H1 (cell line): Measurements from ENCODE around the gene S100A8. TPM values are rescaled to one million over a fixed set of nuclear protein-coding genes. Genes with fewer than 3 reads are reported as not detected.
A peak's percentile ranks its signal among the peaks of the same experiment; 100 is the strongest.

Source experiments
- CTCF ChIA-PET: fragments of 300-600 bp; sonication (Branson Sonifier 250); formaldehyde crosslinking; loops from one replicate; lab custom pipeline; 2021; ENCODE audit not compliant: partially characterized antibody; lab: Charles Lee
- POLR2A ChIA-PET: fragments of 300-600 bp; sonication (Branson Sonifier 250); formaldehyde crosslinking; loops from one replicate; lab custom pipeline; 2021; ENCODE audit warnings: inconsistent platforms; ENCODE audit not compliant: partially characterized antibody; lab: Charles Lee
- DNase-seq, 2 experiments: peaks; one replicate each; pipeline versions ENCODE4 v3.0.0 to v3.0.0-alpha.2; 2010 to 2022; ENCODE audit warnings: low spot score in 2 of 2, low read depth in 1 of 2, mixed read lengths in 1 of 2
- FAIRE-seq: peaks from 2 replicates; lab custom pipeline; 2011; peaks lifted over from hg19 to GRCh38; lab: Jason Lieb, UNC
- H2AFZ ChIP-seq: 2 replicates; pipeline ENCODE4 v1.8.1; 2012; ENCODE audit warnings: low read length, inconsistent platforms
- H2AK5ac ChIP-seq: 2 replicates; pipeline ENCODE4 v1.6.1; 2013; ENCODE audit warnings: low read depth, low read length
- H2BK120ac ChIP-seq: replicated peaks from 2 replicates; pipeline ENCODE3; 2013; ENCODE audit warnings: low read depth, low read length, inconsistent platforms
- H2BK12ac ChIP-seq: 2 replicates; pipeline ENCODE4 v1.6.1; 2013; ENCODE audit warnings: low read depth, low read length
- H2BK15ac ChIP-seq: 2 replicates; pipeline ENCODE4 v1.6.1; 2013; ENCODE audit warnings: low read length
- H2BK20ac ChIP-seq: 2 replicates; pipeline ENCODE4 v1.6.1; 2013; ENCODE audit warnings: low read length
- H2BK5ac ChIP-seq: 2 replicates; pipeline ENCODE4 v1.6.1; 2013; ENCODE audit warnings: low read depth, low read length
- H3K14ac ChIP-seq: 2 replicates; pipeline ENCODE4 v1.6.1; 2013; ENCODE audit warnings: inconsistent platforms; ENCODE audit not compliant: insufficient read length
- H3K18ac ChIP-seq: 2 replicates; pipeline ENCODE4 v1.6.1; 2013; ENCODE audit warnings: low read length; ENCODE audit errors: extremely low read depth
- H3K23ac ChIP-seq: 2 replicates; pipeline ENCODE4 v1.6.1; 2013; ENCODE audit warnings: inconsistent platforms; ENCODE audit not compliant: insufficient read length
- H3K23me2 ChIP-seq: 2 replicates; pipeline ENCODE4 v1.6.1; 2013; ENCODE audit warnings: low read depth, low read length
- H3K27ac ChIP-seq: 2 replicates; pipeline ENCODE4 v1.6.1; 2011; ENCODE audit warnings: low read depth, low read length, inconsistent platforms
- H3K27me3 ChIP-seq, 4 experiments: replicated peaks in 1 of 4; 1 replicate in 1 of 4; 2 replicates in 3 of 4; pipeline versions ENCODE4 v1.6.1 to v1.8.1; 2011 to 2013; ENCODE audit warnings: low read length in 3 of 4, mild to moderate bottlenecking in 3 of 4, inconsistent platforms in 2 of 4, mixed read lengths in 2 of 4, moderate library complexity in 1 of 4; ENCODE audit not compliant: control insufficient read depth in 3 of 4, insufficient read depth in 3 of 4; ENCODE audit errors: extremely low read depth in 1 of 4
- H3K36me3 ChIP-seq, 4 experiments: 2 replicates each; pipeline versions ENCODE4 v1.6.1 to v1.8.1; 2011 to 2013; ENCODE audit warnings: mild to moderate bottlenecking in 4 of 4, low read length in 3 of 4, moderate library complexity in 2 of 4, control low read depth in 1 of 4, inconsistent platforms in 1 of 4; ENCODE audit not compliant: insufficient read depth in 4 of 4, control insufficient read depth in 2 of 4
- H3K4ac ChIP-seq: replicated peaks from 2 replicates; pipeline ENCODE3; 2013; ENCODE audit warnings: low read length, low read depth, mixed read lengths, inconsistent platforms; ENCODE audit not compliant: insufficient read length
- H3K4me1 ChIP-seq, 4 experiments: replicated peaks in 1 of 4; 1 replicate in 1 of 4; 2 replicates in 3 of 4; pipeline versions ENCODE4 v1.6.1 to v1.8.1; 2011 to 2013; ENCODE audit warnings: low read length in 3 of 4, inconsistent platforms in 2 of 4, mixed read lengths in 1 of 4; ENCODE audit not compliant: insufficient read depth in 4 of 4, control insufficient read depth in 3 of 4
- H3K4me2 ChIP-seq, 2 experiments: 2 replicates each; pipeline versions ENCODE4 v1.6.1 to v1.8.1; 2011 to 2013; ENCODE audit warnings: low read depth in 2 of 2, low read length in 2 of 2, control low read depth in 1 of 2, inconsistent platforms in 1 of 2, mild to moderate bottlenecking in 1 of 2; ENCODE audit not compliant: insufficient read depth in 1 of 2
- H3K4me3 ChIP-seq, 4 experiments: fragments of 200-600, 300-600 bp in 1 of 4; sonication (generic), shearing (Covaris generic), sonication (Bioruptor Twin) in 1 of 4; 2 replicates each; pipeline versions ENCODE4 v1.5.1 to v1.8.1; 2011 to 2016; ENCODE audit warnings: low read length in 4 of 4, low read depth in 3 of 4, control low read depth in 2 of 4, inconsistent platforms in 2 of 4, mild to moderate bottlenecking in 2 of 4, mixed read lengths in 1 of 4, moderate library complexity in 1 of 4; ENCODE audit not compliant: insufficient read depth in 2 of 4; ENCODE audit errors: extremely low read depth in 1 of 4
- H3K56ac ChIP-seq: replicated peaks from 2 replicates; pipeline ENCODE3; 2013; ENCODE audit warnings: low read depth, mild to moderate bottlenecking, mixed read lengths, low read length, inconsistent platforms; ENCODE audit not compliant: insufficient read length
- H3K79me1 ChIP-seq: 2 replicates; pipeline ENCODE4 v1.6.1; 2013; ENCODE audit warnings: low read depth, low read length, control low read depth
- H3K79me2 ChIP-seq, 2 experiments: 2 replicates each; pipeline versions ENCODE4 v1.6.1 to v1.8.1; 2012 to 2013; ENCODE audit warnings: low read length in 2 of 2, mild to moderate bottlenecking in 2 of 2, inconsistent platforms in 1 of 2; ENCODE audit not compliant: insufficient read depth in 2 of 2, control insufficient read depth in 1 of 2
- H3K9ac ChIP-seq, 4 experiments: replicated peaks in 1 of 4; 1 replicate in 1 of 4; 2 replicates in 3 of 4; pipeline versions ENCODE4 v1.6.1 to v1.8.1; 2011 to 2013; ENCODE audit warnings: low read depth in 3 of 4, low read length in 3 of 4, control low read depth in 2 of 4, mild to moderate bottlenecking in 2 of 4, moderate library complexity in 2 of 4, inconsistent platforms in 1 of 4; ENCODE audit errors: extremely low read depth in 1 of 4
- H3K9me3 ChIP-seq, 2 experiments: 2 replicates each; pipeline versions ENCODE4 v1.6.1 to v1.8.1; 2012 to 2013; ENCODE audit warnings: mild to moderate bottlenecking in 2 of 2, moderate library complexity in 2 of 2, control low read depth in 1 of 2, inconsistent platforms in 1 of 2, low read depth in 1 of 2, low read length in 1 of 2, mixed read lengths in 1 of 2; ENCODE audit not compliant: insufficient read depth in 2 of 2
- H4K20me1 ChIP-seq, 2 experiments: replicated peaks in 1 of 2; 2 replicates each; pipeline versions ENCODE3 to v1.8.1; 2011 to 2013; ENCODE audit warnings: inconsistent platforms in 2 of 2, low read length in 2 of 2, mild to moderate bottlenecking in 1 of 2; ENCODE audit not compliant: insufficient read depth in 2 of 2, control insufficient read depth in 1 of 2
- H4K5ac ChIP-seq: 2 replicates; pipeline ENCODE4 v1.6.1; 2013; ENCODE audit warnings: low read length, low read depth, mixed read lengths, inconsistent platforms; ENCODE audit not compliant: insufficient read length
- H4K8ac ChIP-seq: 2 replicates; pipeline ENCODE4 v1.8.0; 2013; ENCODE audit warnings: mild to moderate bottlenecking, moderate library complexity, low read length, inconsistent platforms; ENCODE audit not compliant: insufficient read depth; ENCODE audit errors: extremely low read depth
- H4K91ac ChIP-seq: replicated peaks from 2 replicates; pipeline ENCODE3; 2013; ENCODE audit warnings: low read length, mixed read lengths, inconsistent platforms; ENCODE audit not compliant: insufficient read length
- PHF8 ChIP-seq: fragments of 200-600 bp; sonication (generic); conservative IDR thresholded peaks from 2 replicates; pipeline ENCODE4 v1.7.1; 2012; ENCODE audit warnings: low read depth, mild to moderate bottlenecking, inconsistent platforms, low read length, moderate library complexity
- RAD21 ChIP-seq, 2 experiments: IDR thresholded peaks in 1 of 2; conservative IDR thresholded peaks in 1 of 2; 2 replicates each; pipeline ENCODE4 v1.6.1; 2011; ENCODE audit warnings: low read depth in 2 of 2, low read length in 2 of 2, improper control_type of control experiment in 1 of 2, inconsistent platforms in 1 of 2, mild to moderate bottlenecking in 1 of 2, moderate library complexity in 1 of 2
- RNF2 ChIP-seq: fragments of 200-900, 300-1000 bp; sonication (generic); IDR thresholded peaks from 2 replicates; pipeline ENCODE4 v1.7.1; 2016; ENCODE audit warnings: borderline replicate concordance, low read depth, mild to moderate bottlenecking, antibody characterized with exemption, low read length; ENCODE audit not compliant: poor library complexity, severe bottlenecking; ENCODE audit errors: missing control alignments
- WGBS, 2 experiments: shearing (Covaris generic) in 1 of 2; methylation state at CpG; one replicate each; pipeline versions ENCODE4 v1.1.6 to v1.1.7; 2013 to 2015; ENCODE audit warnings: low lambda C conversion rate in 2 of 2, mixed read lengths in 2 of 2, inconsistent platforms in 1 of 2, low coverage in 1 of 2, missing lambda C conversion rate in 1 of 2; ENCODE audit not compliant: insufficient replicate concordance in 2 of 2, insufficient coverage in 1 of 2, insufficient read length in 1 of 2; ENCODE audit errors: extremely low coverage in 1 of 2, missing lambda C conversion rate in 1 of 2; 5-methylcytosine and 5-hydroxymethylcytosine counted together
- polyA plus RNA-seq, 7 experiments: library from polyadenylated mRNA; depleted of rRNA in 3 of 7; stranded (reverse) in 5 of 7; unstranded in 2 of 7; fragments of >200 nt in 5 of 7; fragments of 200-250 nt in 2 of 7; gene quantifications; 1 replicate in 5 of 7; 2 replicates in 1 of 7; 4 replicates in 1 of 7; pipeline versions ENCODE4 v1.2.1 to v1.2.3, GENCODE V29; 2011 to 2013; ENCODE audit warnings: missing spikeins in 2 of 7, mixed read lengths in 2 of 7
- total RNA-seq: library from RNA; stranded (reverse); fragmentation: NEBNext Ultra II Directional; extraction: Animal tissue kit (Norgen Biotek cat#: 25700); gene quantifications from 2 replicates; pipeline ENCODE4 v1.2.1, GENCODE V29; 2021
- TF ChIP-seq, protein P1 (sequence below), 3 experiments: IDR thresholded peaks; 1 replicate in 2 of 3; 2 replicates in 1 of 3; pipeline versions ENCODE4 v1.5.1 to v1.6.1; 2011; ENCODE audit warnings: low read length in 3 of 3, mild to moderate bottlenecking in 3 of 3, inconsistent platforms in 2 of 3, low read depth in 1 of 3, moderate library complexity in 1 of 3; ENCODE audit not compliant: insufficient read depth in 1 of 3; ENCODE audit errors: control extremely low read depth in 1 of 3

S100A8 gene
- total and polyA plus RNA-seq, 2 of the 8 experiments (the other 6 are each of a cell fraction or from before 2014, with no cell fraction given): not detected

DNA sequence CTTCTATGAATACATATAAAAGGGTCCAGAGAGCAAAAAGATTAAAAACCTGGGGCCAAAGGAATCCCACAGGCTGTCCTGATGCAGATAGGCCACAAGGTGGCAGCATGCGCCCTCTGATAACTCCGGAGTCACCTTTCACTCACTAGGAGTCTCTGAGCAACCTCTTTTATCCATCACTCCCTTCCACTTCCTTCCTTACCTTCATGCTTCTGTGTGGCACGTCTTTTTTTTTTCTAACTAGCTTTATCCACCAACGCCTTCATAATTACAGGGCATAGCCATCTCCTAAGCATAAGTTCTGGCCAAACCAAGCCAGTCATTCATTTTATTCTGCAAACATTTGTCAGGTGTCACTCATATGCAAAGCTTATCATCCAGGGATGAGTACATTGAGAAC is 38.4 kb downstream of the S100A8 start:
- no peaks in the 10 kb centered on the region for H3K36me3 ChIP-seq
- no peak overlapping the region for H3K23ac ChIP-seq
- H3K79me1 ChIP-seq: no peaks in the 10 kb centered on the region
- no peak overlapping the region for H2AFZ ChIP-seq
- 2% methylated on average over 4 of the region's 4 CpGs; no CpG with 5 or more reads in 1 of the 2 experiments for WGBS, 2 experiments
- H2BK12ac ChIP-seq: no peak overlapping the region
- CTCF ChIA-PET: interaction anchor here (0.6 to 8.5 kb wide), 43 partner anchors 9 to 1318 kb away, joined by 3 to 360 read pairs (median 7); partner anchors contain the start of genes PGLYRP3, S100A1, S100A13 and S100A14
- H4K8ac ChIP-seq: no peak overlapping the region
- H3K23me2 ChIP-seq: no peaks in the 10 kb centered on the region
- H2AK5ac ChIP-seq: no peak overlapping the region
- no peak overlapping the region for H3K4ac ChIP-seq
- no peak overlapping the region for H3K56ac ChIP-seq
- H3K4me1 ChIP-seq: no peaks in the 10 kb centered on the region; a peak in 1 of 7 replicates
- no peak overlapping the region for H3K4me3 ChIP-seq
- no peak overlapping the region for H4K91ac ChIP-seq
- no peak overlapping the region for H2BK20ac ChIP-seq
- no peak overlapping the region for H3K14ac ChIP-seq
- no peak overlapping the region for H2BK5ac ChIP-seq
- no peak overlapping the region for H2BK15ac ChIP-seq
- H3K27ac ChIP-seq: no peak overlapping the region
- H2BK120ac ChIP-seq: no peak overlapping the region
- TF ChIP-seq RNF2: no peak
- TF ChIP-seq, protein P1, sequence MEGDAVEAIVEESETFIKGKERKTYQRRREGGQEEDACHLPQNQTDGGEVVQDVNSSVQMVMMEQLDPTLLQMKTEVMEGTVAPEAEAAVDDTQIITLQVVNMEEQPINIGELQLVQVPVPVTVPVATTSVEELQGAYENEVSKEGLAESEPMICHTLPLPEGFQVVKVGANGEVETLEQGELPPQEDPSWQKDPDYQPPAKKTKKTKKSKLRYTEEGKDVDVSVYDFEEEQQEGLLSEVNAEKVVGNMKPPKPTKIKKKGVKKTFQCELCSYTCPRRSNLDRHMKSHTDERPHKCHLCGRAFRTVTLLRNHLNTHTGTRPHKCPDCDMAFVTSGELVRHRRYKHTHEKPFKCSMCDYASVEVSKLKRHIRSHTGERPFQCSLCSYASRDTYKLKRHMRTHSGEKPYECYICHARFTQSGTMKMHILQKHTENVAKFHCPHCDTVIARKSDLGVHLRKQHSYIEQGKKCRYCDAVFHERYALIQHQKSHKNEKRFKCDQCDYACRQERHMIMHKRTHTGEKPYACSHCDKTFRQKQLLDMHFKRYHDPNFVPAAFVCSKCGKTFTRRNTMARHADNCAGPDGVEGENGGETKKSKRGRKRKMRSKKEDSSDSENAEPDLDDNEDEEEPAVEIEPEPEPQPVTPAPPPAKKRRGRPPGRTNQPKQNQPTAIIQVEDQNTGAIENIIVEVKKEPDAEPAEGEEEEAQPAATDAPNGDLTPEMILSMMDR (IDR thresholded peaks at IDR 0.05; ENCODE audit: control extremely low read depth in 1 of 3, insufficient read depth in 1 of 3, low read depth in 1 of 3, low read length in 3 of 3): peak; percentile 84 to 85 (median 84)
- peak; percentile 91 to 92 for TF ChIP-seq RAD21 (IDR thresholded peaks at IDR 0.05 in 1 of 2, conservative IDR thresholded peaks at IDR 0.05 in 1 of 2; ENCODE audit: low read depth in 2 of 2, low read length in 2 of 2)
- TF ChIP-seq PHF8: no peak
- TF ChIP-seq, all 59 proteins: peak for 2
- Histone ChIP-seq H3K27me3 (no peaks in the 10 kb centered on the region), H3K18ac (no peak overlapping the region), H4K5ac (no peak overlapping the region), H4K20me1 (no peaks in the 10 kb centered on the region), H3K9ac (no peak overlapping the region), H3K9me3 (no peaks in the 10 kb centered on the region), H3K79me2 (no peaks in the 10 kb centered on the region), H3K4me2 (no peak overlapping the region)
- POLR2A ChIA-PET: interaction anchor here (1.0 kb wide), 1 partner anchor 51 kb away, joined by 4 read pairs; no protein-coding TSS in a partner anchor
- FAIRE-seq: peak; percentile 65
- peak in 1 of 2 experiments; percentile 65 for DNase-seq
